ENCODE data around the gene CSTB.
"Not testable (repeated sequence)": the region's sequence is repeated elsewhere in the genome, so short reads cannot be mapped to it uniquely, and the experiment has no call there.

Gene CSTB, protein sequence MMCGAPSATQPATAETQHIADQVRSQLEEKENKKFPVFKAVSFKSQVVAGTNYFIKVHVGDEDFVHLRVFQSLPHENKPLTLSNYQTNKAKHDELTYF

DNA sequence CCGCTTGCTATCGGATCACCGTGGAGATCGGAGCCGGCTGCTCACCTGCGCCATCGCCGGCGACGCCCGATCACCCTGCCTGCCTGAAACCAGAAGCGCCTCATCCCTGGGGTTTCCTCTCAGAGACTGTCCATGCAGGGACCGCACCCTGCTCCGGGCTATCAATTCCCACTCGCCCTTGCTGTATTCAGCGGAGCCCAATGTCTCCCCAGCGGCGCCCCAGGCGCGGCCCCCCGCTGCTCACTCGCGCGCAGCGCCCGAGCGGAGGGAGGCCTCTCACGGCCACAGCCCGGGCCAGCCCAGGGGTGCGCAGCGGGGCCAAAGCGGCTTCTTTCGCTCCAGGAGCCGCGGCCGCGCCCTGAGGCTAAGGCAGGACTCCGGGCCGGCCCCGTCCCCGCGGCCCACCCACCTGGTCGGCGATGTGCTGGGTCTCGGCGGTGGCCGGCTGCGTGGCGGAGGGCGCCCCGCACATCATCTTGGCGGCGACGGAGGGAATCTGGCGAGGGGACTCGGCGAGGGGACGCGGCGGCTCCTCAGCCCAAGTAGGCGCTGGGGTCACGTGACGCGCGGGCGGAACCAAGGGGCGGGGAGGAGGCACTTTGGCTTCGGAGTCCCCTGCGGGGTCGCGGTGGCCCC lies at the start of gene CSTB:
Gene CSTB (minus strand): TSS at position 514 of the 636 bp plus-strand sequence. CDS start 39 bp downstream, at position 475.
- in situ Hi-C loops (cut with HindIII; ENCODE audit: low pct_ligation_motif_present, low pct_unique_long_range_greater_than_20kb, low sequenced_read_pairs) = no loop called here
- DNase-seq = peak; percentile 36

DNA sequence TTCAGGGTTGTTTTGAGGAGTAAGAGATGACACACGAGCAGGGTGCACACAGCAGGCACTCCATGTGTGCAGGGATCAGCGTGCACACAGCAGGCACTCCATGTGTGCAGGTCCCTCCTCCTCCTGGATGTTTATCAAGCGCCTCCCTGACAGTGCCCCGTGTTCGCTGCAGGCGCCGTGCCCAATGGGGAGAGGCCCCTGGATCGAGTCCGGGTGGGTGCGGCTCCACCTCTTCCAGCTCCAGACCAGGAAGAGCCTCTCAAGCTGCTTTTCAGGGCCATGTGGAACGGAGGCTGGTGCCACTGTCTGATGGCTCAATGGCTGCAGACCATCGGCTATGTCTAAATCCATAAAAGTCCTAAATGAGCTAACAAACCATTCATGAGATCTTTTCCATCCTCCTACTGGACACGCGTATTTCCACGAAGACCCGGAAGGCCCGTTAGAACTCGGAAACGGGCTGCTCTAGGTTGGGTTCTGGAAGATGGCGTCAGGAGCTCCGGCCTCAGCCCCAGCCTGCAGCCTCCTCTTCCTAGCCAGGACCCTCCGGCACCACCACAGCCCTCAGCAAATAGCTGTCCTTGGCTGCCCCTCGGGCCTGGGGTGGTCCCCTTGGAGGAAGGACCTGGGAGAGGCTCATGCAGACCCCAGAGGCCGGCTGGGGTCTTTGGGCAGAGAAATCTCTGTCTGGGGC lies 49.3 kb upstream of the CSTB start:
- in situ Hi-C loops (cut with HindIII; ENCODE audit: low pct_ligation_motif_present, low pct_unique_long_range_greater_than_20kb, low sequenced_read_pairs) = no loop called here
- no peak for DNase-seq

DNA sequence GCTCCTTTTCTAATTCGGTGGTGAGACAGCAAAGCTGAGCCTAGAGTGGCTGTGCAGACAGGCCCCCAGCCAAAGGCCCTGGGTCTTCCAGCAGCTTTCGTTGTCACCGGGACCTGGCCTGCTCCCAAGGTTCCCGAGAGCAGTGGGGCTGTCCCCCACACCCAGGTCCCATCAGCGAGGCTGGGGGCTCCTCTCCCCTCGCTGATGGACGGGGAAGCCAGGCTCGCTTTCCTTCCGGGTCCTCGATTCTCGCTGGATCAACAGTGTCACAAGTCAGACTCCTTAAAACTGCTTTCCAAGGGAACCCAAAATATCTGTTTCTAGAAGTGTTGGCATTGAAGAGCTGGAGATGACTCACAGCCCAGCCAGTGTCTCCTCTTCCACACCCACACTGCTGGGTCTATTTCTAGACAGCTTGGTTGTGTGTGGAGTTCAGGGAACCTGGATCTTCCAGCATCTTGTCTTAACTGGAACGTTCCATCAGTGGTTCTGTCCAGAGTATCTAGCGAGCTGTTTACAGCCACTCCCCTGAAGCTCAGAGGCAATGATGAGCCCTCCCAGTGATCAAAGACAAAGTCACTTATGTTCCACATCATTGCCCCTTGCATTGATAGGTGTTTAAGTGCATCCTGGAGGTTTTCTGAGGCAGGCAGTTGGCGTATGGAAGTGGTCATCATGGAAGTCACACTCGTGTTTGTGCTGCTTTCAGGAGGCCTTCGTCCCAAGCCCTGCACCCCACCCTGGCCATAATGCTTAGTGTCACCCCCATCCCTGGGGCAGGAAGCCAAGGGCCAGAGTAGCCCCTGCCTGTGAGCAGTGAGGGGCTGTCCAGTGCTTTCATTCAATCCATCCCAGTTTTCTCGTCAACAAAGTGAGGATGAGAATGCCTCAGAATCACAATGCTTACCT lies 48.5 kb upstream of the CSTB start:
- in situ Hi-C loops (cut with HindIII; ENCODE audit: low pct_ligation_motif_present, low pct_unique_long_range_greater_than_20kb, low sequenced_read_pairs) = no loop called here
- no peak for DNase-seq

DNA sequence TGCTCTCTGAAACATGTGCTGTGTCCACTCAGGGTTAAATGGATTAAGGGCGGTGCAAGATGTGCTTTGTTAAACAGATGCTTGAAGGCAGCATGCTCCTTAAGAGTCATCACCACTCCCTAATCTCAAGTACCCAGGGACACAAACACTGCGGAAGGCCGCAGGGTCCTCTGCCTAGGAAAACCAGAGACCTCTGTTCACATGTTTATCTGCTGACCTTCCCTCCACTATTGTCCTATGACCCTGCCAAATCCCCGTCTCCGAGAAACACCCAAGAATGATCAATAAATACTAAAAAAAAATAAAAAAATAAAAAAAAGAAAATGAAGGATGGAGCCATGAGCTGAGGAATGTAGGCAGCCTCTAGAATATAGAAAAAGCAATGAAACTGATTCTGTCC lies 46.6 kb upstream of the CSTB start:
- DNase-seq; in situ Hi-C loops (cut with HindIII; ENCODE audit: low pct_ligation_motif_present, low pct_unique_long_range_greater_than_20kb, low sequenced_read_pairs): not testable (repeated sequence)

DNA sequence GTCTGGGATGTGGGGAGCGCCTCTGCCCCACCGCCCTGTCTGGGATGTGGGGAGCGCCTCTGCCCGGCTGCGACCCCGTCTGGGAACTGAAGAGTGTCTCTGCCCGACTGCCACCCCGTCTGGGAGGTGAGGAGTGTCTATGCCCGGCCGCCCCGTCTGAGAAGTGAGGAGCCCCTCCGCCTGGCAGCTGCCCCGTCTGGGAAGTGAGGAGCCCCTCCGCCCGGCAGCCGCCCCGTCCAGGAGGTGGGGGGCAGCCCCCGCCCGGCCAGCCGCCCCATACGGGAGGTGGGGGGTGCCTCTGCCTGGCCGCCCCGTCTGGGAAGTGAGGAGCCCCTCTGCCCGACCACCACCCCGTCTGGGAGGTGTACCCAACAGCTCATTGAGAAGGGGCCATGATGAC lies 46.1 kb upstream of the CSTB start:
- in situ Hi-C loops (cut with HindIII; ENCODE audit: low pct_ligation_motif_present, low pct_unique_long_range_greater_than_20kb, low sequenced_read_pairs); DNase-seq: not testable (repeated sequence)

DNA sequence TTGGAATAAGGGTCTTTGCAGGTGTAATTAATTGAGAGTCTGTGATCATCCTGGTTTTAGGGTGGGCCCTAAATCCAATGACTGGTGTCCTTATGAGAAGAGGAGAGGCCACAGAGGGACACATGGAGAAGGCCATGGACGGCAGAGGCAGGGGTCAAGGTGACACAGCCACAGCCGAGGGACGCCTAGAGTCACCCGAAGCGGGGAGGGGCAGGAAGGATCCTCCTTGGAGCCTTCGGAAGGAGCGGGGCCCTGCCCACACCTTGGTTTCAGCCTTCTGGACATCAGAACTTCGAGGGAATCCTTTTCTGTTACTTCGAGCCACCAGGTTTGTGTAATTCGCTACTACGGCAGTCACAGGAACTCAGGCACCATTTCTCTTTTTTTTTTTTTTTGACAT lies 44.4 kb upstream of the CSTB start:
- in situ Hi-C loops (cut with HindIII; ENCODE audit: low pct_ligation_motif_present, low pct_unique_long_range_greater_than_20kb, low sequenced_read_pairs) = no loop called here

DNA sequence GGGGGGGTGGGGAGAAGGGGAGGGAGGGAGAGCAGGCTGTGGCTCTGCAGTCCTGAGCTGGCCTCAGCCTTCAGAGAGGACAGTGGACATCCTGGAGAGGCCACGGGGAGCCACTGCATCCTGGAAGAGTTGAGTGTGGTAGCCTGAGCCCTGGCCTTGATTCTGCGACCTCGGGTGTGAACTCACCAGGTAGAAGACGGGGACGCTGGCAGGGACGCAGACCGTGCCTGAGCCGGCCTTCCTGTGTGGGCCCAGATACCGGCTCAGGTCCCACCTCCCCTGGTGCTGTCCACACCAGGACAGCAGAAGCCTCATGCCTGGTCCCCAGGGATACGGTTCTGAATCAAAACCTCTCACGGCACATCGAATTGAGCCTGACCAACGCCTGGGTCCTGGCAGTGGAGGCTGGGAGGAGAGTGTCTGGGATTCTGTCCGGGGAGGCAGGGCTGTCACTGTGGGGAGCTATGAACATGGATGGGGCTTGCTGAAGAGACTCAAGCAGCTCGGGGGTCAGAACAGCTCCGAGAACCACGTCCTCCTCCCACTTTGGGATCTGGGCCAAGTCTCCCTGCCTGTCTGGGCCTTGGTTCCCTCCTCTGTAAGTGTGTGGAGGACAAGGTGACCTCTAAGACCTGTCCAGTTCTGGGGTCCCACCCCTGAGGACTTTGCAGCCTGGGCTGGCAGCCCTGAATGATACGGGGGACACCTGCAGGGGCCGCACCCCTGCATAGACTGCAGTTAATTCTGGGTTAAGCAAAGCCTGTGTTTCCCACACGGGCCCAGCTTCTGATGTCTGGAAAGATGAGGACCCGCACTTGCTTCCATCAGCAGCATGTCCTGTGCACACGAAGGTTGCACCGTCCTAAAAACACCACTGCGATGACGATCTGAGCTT lies 43.6 kb upstream of the CSTB start:
- DNase-seq = no peak
- in situ Hi-C loops (cut with HindIII; ENCODE audit: low pct_ligation_motif_present, low pct_unique_long_range_greater_than_20kb, low sequenced_read_pairs) = no loop called here

More for the DNA sequence above, 44.4 kb upstream of the CSTB start:
- DNase-seq = no peak

DNA sequence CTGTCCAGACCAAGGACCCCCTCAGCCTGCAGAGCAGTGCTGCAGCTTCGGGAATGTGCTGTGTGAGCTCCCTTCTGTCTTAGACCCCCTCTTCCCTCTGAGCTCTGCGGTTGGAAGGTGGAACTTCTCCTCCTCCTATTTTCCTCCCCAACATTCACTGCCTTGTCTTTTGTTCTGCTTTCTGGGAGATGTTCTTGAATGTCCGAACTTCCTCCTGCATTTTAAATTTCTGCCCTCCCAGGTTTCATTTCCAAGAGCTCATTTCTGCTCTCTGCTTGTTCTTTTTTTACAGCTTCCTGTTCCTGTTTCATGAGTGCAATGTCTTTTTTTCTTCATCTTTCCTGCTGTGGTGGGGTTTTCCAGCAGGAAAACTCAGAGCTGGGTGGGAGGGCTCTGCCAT lies 42.6 kb upstream of the CSTB start:
- no peak for DNase-seq
- in situ Hi-C loops (cut with HindIII; ENCODE audit: low pct_ligation_motif_present, low pct_unique_long_range_greater_than_20kb, low sequenced_read_pairs) = no loop called here

DNA sequence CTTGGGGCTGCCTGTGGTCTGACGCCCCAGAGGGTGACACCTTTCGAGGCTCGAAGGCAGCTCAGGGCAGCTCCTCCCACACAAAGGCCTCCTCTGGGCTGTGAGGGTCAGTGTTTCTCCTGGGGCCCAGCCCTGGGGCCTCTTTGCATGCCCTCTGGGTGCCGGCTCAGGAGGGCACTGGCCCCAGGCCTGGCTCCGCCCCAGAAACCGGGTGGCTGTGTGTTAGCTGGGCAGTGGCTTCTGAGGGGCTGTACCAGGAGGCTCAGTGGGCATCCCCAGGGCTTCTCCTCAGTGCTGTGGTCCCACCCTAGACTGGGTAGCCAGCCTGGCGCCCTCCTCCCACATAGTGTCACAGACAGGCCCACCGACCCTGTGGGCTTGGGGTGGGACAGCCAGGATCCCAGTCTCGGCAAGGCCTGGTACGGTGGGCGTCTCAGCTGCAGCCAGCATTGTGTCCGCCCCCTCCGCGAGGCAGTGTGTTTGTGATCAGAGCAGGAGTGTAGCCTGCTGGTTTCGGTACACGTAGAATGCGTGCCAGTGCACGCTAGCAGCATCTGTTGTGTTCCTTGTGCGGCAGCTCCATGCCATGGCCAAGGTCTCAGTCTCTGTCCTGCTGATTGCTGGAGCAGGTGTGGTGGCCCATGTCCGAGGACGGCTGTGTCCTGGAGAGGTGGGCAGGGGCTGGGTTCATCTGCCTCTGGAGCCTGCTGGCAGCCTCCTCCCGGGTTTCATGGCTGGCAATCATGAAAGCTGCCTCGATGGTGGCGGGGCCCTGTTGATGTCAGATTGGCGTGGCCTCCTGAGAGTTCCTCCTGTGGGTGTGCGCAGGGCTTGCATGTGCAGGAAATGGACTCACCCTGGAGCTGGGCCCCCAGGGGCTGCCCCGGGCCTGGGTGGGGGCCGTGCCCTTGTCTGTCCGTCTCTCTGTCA lies 41.3 kb upstream of the CSTB start:
- DNase-seq = no peak
- in situ Hi-C loops (cut with HindIII; ENCODE audit: low pct_ligation_motif_present, low pct_unique_long_range_greater_than_20kb, low sequenced_read_pairs) = no loop called here

DNA sequence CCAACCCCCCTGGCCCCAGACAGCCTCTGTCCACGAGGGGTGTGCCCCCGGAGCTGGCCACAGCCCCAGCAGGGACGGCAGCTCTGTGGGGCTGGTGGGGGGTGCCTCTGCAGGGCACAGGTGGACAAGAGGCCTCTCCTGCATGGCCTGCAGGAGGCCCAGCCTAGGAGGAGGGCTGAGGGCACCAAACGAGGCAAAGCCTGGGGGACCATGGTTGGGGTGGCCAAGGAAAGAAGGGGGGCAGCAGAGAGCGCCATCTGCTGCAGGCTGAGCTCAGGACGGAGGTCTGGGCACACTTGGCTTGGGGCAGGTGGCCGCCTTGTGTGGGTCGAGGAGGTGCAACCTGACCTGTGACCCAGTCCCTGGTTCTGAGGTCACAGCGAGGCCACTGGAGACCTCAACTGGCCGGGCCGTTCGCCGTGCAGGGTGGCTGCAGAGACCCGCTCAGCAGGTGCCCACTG lies 40.5 kb upstream of the CSTB start:
- no peak for DNase-seq
- in situ Hi-C loops (cut with HindIII; ENCODE audit: low pct_ligation_motif_present, low pct_unique_long_range_greater_than_20kb, low sequenced_read_pairs) = no loop called here

DNA sequence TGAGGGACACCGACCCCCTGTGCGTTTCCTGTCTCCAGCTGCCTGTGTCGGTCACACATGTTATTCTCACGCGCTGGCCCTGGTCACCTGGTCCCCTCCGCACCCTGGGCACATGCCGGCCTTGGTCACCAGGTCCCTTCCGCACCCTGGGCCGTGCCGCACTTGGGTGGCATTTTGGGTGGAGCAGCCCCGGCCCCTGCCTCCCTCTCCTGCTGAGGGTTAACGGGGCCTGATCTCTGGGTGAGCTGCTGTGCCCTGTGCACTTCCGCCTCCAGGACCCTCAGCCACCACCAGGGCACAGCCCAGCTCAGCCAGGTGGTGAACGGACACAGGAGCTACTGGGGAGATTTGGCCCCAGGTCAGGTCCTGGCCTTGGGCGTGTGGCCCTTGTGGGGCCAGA lies 39.9 kb upstream of the CSTB start:
- in situ Hi-C loops (cut with HindIII; ENCODE audit: low pct_ligation_motif_present, low pct_unique_long_range_greater_than_20kb, low sequenced_read_pairs) = no loop called here
- DNase-seq = no peak

DNA sequence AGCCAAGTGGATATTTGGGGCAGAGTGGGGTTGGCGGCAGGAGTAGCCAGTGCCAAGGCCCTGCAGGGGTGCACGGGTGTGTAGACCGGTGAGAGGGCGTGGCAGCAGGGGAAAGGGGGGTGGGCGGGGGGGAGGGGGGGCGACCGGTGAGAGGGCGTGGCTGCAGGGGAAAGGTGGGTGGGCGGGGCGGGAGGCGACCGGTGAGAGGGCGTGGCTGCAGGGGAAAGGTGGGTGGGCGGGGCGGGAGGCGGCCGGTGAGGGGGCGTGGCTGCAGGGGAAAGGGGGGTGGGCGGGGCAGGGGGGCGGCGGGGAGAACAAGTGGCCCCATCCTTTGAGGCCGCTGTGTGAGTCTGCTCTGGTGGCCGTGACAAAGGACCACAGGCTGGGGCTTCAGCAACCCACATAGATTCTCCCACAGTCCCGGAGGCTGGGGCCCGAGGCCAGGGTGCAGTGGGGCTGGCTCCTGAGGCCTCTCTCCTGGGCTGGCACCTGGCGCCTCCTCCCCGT lies 39.1 kb upstream of the CSTB start:
- in situ Hi-C loops (cut with HindIII; ENCODE audit: low pct_ligation_motif_present, low pct_unique_long_range_greater_than_20kb, low sequenced_read_pairs) = no loop called here
- no peak for DNase-seq

DNA sequence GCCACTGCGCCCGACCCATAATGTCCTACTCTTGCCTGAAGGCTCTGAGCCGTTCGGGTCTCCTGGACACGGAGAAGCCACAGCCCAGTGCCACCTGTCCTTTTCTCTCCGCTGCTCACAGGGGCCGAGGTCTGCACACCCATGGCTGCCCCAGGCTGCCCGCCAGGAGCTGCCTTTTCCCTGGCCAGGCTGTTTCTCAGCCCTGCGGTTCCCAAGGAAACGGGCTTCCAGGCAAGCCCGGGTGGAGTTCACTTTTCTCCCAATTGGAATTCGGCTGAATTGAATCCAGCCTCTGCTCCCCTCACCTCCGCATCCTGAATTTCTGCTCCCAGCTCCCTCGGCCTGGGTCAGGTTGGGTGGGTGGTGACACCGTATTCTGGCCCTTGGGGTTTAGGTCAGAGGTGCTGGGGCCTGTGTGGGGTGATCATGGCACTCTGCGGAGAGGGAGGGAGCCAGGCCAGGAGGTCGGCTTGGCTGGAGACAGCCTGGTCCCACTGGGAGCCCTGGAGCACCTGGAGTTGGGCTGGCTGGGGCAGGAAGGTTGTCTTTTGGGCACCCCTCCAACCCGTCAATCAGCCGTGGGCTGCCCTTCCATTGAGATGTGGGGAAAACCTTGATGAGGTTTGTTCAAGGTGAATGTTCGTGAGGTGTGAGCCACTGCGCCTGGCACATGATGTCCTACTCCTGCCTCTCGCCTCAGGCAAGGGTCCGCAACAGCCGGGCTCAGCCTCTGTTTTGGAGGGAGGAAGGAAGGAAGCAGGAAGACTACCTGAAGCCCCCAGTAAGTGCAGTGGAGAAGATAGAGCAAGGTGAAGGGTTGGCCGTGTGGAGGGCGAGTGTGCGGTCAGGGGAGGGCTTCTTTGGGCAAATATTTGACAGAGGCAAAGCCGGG lies 38.4 kb upstream of the CSTB start:
- in situ Hi-C loops (cut with HindIII; ENCODE audit: low pct_ligation_motif_present, low pct_unique_long_range_greater_than_20kb, low sequenced_read_pairs) = no loop called here
- DNase-seq = no peak

DNA sequence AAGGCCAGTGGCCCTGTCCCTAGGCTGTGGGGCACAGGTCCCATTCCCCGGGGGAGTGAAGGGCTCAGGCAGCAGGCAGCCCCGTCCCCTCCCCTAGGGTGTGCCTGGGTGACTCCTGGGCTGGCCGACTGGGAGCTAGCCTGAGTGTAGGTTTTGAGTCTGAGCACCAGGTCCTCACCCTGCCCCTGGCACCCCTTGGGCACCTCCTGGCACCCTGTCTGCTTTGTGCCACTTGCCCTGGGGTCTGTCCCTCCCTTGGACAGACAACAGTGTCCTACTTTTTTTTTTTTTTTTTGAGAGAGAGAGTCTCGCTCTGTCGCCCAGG lies 37.5 kb upstream of the CSTB start:
- no peak for DNase-seq
- in situ Hi-C loops (cut with HindIII; ENCODE audit: low pct_ligation_motif_present, low pct_unique_long_range_greater_than_20kb, low sequenced_read_pairs) = no loop called here

DNA sequence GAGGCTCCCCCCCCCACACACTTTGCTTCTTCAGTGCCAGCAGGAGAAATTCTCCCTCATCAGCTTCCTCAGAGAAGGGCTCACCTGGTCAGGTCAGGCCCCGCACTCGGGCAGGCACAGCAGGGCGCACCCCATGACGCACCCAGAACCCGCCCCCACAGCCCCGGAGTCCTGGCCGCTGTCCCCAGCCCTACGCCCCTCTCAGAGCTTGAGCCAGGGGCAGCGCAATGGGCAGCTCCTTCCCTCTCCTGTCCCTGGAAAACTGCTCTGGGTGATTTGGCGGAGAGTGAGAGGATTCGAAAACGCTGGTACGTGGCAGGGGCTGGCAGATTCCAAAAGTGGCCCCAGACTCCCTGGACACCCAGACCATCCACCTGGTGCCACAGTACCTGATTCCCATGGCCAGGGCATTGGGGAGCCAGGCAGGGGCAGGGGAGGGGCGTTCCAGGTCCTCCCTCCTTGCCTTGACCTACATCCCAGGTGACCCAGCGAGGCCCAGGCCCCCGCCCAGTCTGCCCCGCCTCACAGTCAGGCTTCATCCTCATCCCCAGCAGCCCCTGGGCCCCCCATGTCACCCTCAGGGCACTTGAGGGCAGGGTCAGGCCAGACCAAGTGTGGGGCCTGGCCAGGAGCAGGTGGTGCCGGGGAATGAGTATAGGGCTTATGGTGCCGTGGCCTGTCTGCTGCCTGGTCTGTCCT lies 37.0 kb upstream of the CSTB start:
- no peak for DNase-seq

More for the DNA sequence above, 37.0 kb upstream of the CSTB start:
- in situ Hi-C loops (cut with HindIII; ENCODE audit: low pct_ligation_motif_present, low pct_unique_long_range_greater_than_20kb, low sequenced_read_pairs) = no loop called here

Data from ACHN (cell line).